ENCODE measurements around the gene ACAD10.
"Not testable (repeated sequence)": the region's sequence is repeated elsewhere in the genome, so short reads cannot be mapped to it uniquely, and the experiment has no call there.

ACAD10 gene

DNA sequence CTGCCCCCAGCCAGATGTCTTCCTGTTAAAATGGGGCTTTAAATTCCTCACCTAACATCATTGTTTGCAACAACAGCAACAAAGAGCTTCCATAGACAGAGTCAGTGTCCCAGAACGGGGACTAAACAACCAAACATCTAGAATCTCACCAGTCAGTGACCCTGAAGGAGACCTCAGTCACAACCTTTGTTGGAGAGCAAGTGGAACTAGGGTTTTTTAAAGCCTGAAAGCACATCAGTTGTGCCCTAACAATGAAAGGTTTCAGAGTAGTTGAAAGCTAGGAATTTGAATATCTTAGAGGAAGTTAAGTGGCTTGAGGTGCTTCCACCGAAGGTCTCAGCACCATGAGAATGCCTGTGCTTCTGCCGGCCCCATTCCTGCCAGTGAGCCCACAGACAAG is 75.9 kb downstream of the ACAD10 start:
- Histone ChIP-seq H3K4me3 (ENCODE audit: low read depth, low read length) (no peak overlapping the region), H2AFZ (ENCODE audit: low read length, unreplicated experiment) (no peak overlapping the region), H3K79me2 (ENCODE audit: control insufficient read depth, insufficient read depth, low read length, unreplicated experiment) (no peaks in the 10 kb centered on the region), H3K27me3 (ENCODE audit: insufficient read depth, low read length) (peaks cover 3% of the 10 kb centered on the region; the same call in 1 of the 2 replicates), H3K4me1 (ENCODE audit: control insufficient read depth, insufficient read depth, low read length, unreplicated experiment) (no peaks in the 10 kb centered on the region), H3K27ac (ENCODE audit: low read depth, low read length) (no peak overlapping the region), H3K36me3 (ENCODE audit: insufficient read depth, low read length) (no peaks in the 10 kb centered on the region)

GRCh38 chr12:111763552-111763951 is 77.7 kb downstream of the ACAD10 start:
- H3K4me1 ChIP-seq (ENCODE audit: control insufficient read depth, insufficient read depth, low read length, unreplicated experiment); H3K27me3 ChIP-seq (ENCODE audit: insufficient read depth, low read length); H3K36me3 ChIP-seq (ENCODE audit: insufficient read depth, low read length); H3K27ac ChIP-seq (ENCODE audit: low read depth, low read length); H3K79me2 ChIP-seq (ENCODE audit: control insufficient read depth, insufficient read depth, low read length, unreplicated experiment); H2AFZ ChIP-seq (ENCODE audit: low read length, unreplicated experiment); H3K4me3 ChIP-seq (ENCODE audit: low read depth, low read length): not testable (repeated sequence)

DNA sequence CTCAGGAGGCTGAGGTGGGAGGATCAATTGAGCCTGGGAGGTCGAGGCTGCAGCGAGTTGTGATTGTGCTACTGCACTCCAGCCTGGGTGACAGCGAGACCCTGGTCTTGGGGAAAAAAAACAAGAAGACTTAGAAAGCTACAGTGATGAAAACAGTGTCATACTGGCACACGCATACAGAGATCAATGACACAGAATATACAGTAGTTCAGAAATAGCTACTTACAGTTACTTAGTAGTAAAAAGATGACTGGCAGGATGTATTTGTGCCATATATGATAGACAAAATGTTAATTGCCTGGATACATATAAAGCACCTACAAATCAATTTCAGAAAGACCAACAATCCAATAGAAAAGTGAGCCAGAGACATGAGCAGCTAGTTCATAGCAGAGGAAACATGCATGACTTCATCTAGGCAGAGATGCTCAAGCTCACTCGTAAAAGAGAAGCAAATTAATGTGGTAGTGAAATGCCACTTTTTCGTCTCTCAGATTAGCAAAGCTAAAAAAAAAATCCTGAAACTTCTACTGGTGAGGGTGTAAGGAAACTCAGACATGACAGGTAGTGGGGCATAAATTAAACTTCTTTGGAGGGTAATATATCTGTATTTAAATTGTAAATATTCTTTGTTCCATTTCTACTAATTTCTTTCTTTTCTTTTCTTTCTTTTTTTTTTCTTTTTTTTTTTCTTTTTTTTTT is 78.4 kb downstream of the ACAD10 start:
- H3K27me3 ChIP-seq (ENCODE audit: insufficient read depth, low read length), result peaks cover 3% of the 10 kb centered on the region; the same call in 1 of the 2 replicates
- no peak overlapping the region for H3K4me3 ChIP-seq (ENCODE audit: low read depth, low read length)
- H3K4me1 ChIP-seq (ENCODE audit: control insufficient read depth, insufficient read depth, low read length, unreplicated experiment), result peaks cover 4% of the 10 kb centered on the region
- no peak overlapping the region for H2AFZ ChIP-seq (ENCODE audit: low read length, unreplicated experiment)
- H3K27ac ChIP-seq (ENCODE audit: low read depth, low read length), result no peak overlapping the region
- no peaks in the 10 kb centered on the region for H3K36me3 ChIP-seq (ENCODE audit: insufficient read depth, low read length)
- H3K79me2 ChIP-seq (ENCODE audit: control insufficient read depth, insufficient read depth, low read length, unreplicated experiment), result no peaks in the 10 kb centered on the region

- H3K27me3 ChIP-seq (ENCODE audit: insufficient read depth, low read length), result peaks cover 3% of the 10 kb centered on the region; the same call in 1 of the 2 replicates
- peak within 1 kb of the TSS; percentile 43 for H2AFZ ChIP-seq (ENCODE audit: low read length, unreplicated experiment)
- H3K4me1 ChIP-seq (ENCODE audit: control insufficient read depth, insufficient read depth, low read length, unreplicated experiment), result peaks cover 4% of the 10 kb centered on the region
- H3K36me3 ChIP-seq (ENCODE audit: insufficient read depth, low read length), result no peaks in the 10 kb centered on the region
- peak within 1 kb of the TSS; percentile 83 for H3K4me3 ChIP-seq (ENCODE audit: low read depth, low read length)
- H3K79me2 ChIP-seq (ENCODE audit: control insufficient read depth, insufficient read depth, low read length, unreplicated experiment), result no peaks in the 10 kb centered on the region
- H3K27ac ChIP-seq (ENCODE audit: low read depth, low read length), result no peak within 1 kb of the TSS
Observed at GRCh38 chr12:111766608-111767361, 80.9 kb downstream of the ACAD10 start, which contains the start of gene ALDH2. ALDH2 (plus strand) TSS chr12:111766933; CDS start chr12:111766983, 50 bp downstream.

GRCh38 chr12:111767362-111768158 is 81.7 kb downstream of the ACAD10 start:
- Histone ChIP-seq H3K27ac (ENCODE audit: low read depth, low read length) (no peak overlapping the region), H3K79me2 (ENCODE audit: control insufficient read depth, insufficient read depth, low read length, unreplicated experiment) (no peaks in the 10 kb centered on the region), H3K27me3 (ENCODE audit: insufficient read depth, low read length) (peaks cover 3% of the 10 kb centered on the region; the same call in 1 of the 2 replicates), H2AFZ (ENCODE audit: low read length, unreplicated experiment) (peak overlapping the region; percentile 43), H3K4me1 (ENCODE audit: control insufficient read depth, insufficient read depth, low read length, unreplicated experiment) (peaks cover 4% of the 10 kb centered on the region), H3K36me3 (ENCODE audit: insufficient read depth, low read length) (no peaks in the 10 kb centered on the region), H3K4me3 (ENCODE audit: low read depth, low read length) (peak overlapping the region; percentile 83)

DNA sequence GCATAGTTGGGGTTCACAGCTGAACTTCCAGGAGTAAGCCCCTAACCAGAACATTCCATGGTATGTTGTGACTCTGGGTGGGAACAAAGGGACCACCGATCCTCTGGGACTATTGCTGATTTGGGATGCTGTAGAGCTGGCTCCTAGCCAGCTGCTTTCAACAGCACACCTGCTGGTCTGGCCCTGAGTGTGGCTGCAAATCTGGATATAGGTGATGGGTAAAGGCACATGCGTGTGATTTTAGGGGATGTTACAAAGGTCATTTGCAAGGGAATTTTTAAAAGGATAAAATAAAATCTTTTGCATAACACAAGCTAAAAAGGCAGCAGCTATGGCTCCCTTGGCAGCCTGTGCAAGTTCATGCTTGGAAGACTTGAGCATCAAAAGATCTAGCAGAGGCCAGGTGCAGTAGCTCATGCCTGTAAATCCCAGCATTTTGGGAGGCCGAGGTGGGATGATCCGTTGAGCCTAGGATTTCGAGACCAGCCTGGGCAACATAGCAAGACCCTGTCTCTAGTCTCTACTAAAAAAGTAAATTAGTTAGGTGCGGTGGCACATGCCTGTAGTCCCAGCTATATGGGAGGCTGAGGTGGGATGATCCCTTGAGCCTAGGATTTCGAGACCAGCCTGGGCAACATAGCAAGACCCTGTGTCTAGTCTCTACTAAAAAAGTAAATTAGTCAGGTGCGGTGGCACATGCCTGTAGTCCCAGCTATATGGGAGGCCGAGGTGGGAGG is 82.5 kb downstream of the ACAD10 start:
- peaks cover 6% of the 10 kb centered on the region for H3K4me1 ChIP-seq (ENCODE audit: control insufficient read depth, insufficient read depth, low read length, unreplicated experiment)
- H3K36me3 ChIP-seq (ENCODE audit: insufficient read depth, low read length), result no peaks in the 10 kb centered on the region
- H3K27ac ChIP-seq (ENCODE audit: low read depth, low read length), result no peak overlapping the region
- H2AFZ ChIP-seq (ENCODE audit: low read length, unreplicated experiment), result no peak overlapping the region
- peak overlapping the region; percentile 83 for H3K4me3 ChIP-seq (ENCODE audit: low read depth, low read length)
- H3K79me2 ChIP-seq (ENCODE audit: control insufficient read depth, insufficient read depth, low read length, unreplicated experiment), result peaks cover 2% of the 10 kb centered on the region
- peaks cover 3% of the 10 kb centered on the region; the same call in 1 of the 2 replicates for H3K27me3 ChIP-seq (ENCODE audit: insufficient read depth, low read length)

DNA sequence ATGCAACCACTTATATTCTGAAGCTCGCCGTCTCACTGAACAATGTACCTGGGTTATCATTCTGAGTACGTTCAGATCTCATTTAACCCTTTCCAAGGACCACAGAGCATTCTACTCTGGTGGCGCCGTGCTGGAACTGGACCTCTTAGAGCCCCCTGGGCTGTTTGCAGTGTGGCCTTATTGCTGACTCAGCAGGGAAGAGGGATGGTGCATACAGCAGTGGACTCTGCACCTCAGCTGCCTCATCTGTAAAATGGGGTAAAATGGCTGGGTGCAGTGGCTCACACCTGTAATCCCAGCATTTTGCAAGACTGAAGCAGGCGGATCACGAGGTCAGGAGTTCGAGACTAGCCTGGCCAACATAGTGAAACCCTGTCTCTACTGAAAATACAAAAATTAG is 83.7 kb downstream of the ACAD10 start:
- Histone ChIP-seq H3K36me3 (ENCODE audit: insufficient read depth, low read length) (no peaks in the 10 kb centered on the region), H3K79me2 (ENCODE audit: control insufficient read depth, insufficient read depth, low read length, unreplicated experiment) (peaks cover 2% of the 10 kb centered on the region)

GRCh38 chr12:111773801-111774551 is 88.1 kb downstream of the ACAD10 start:
- no peaks in the 10 kb centered on the region for H3K27me3 ChIP-seq (ENCODE audit: insufficient read depth, low read length)
- H3K36me3 ChIP-seq (ENCODE audit: insufficient read depth, low read length), result no peaks in the 10 kb centered on the region
- H3K4me1 ChIP-seq (ENCODE audit: control insufficient read depth, insufficient read depth, low read length, unreplicated experiment), result peaks cover 36% of the 10 kb centered on the region
- peaks cover 2% of the 10 kb centered on the region for H3K79me2 ChIP-seq (ENCODE audit: control insufficient read depth, insufficient read depth, low read length, unreplicated experiment)
- H2AFZ ChIP-seq (ENCODE audit: low read length, unreplicated experiment), result peak overlapping the region; percentile 49
- peak overlapping the region; percentile 57 for H3K4me3 ChIP-seq (ENCODE audit: low read depth, low read length)
- peak overlapping the region; percentile 70 for H3K27ac ChIP-seq (ENCODE audit: low read depth, low read length)

More for the DNA sequence above, 83.7 kb downstream of the ACAD10 start:
- Histone ChIP-seq H2AFZ (ENCODE audit: low read length, unreplicated experiment) (no peak overlapping the region), H3K27me3 (ENCODE audit: insufficient read depth, low read length) (no peaks in the 10 kb centered on the region), H3K27ac (ENCODE audit: low read depth, low read length) (no peak overlapping the region), H3K4me3 (ENCODE audit: low read depth, low read length) (no peak overlapping the region), H3K4me1 (ENCODE audit: control insufficient read depth, insufficient read depth, low read length, unreplicated experiment) (peaks cover 18% of the 10 kb centered on the region)

DNA sequence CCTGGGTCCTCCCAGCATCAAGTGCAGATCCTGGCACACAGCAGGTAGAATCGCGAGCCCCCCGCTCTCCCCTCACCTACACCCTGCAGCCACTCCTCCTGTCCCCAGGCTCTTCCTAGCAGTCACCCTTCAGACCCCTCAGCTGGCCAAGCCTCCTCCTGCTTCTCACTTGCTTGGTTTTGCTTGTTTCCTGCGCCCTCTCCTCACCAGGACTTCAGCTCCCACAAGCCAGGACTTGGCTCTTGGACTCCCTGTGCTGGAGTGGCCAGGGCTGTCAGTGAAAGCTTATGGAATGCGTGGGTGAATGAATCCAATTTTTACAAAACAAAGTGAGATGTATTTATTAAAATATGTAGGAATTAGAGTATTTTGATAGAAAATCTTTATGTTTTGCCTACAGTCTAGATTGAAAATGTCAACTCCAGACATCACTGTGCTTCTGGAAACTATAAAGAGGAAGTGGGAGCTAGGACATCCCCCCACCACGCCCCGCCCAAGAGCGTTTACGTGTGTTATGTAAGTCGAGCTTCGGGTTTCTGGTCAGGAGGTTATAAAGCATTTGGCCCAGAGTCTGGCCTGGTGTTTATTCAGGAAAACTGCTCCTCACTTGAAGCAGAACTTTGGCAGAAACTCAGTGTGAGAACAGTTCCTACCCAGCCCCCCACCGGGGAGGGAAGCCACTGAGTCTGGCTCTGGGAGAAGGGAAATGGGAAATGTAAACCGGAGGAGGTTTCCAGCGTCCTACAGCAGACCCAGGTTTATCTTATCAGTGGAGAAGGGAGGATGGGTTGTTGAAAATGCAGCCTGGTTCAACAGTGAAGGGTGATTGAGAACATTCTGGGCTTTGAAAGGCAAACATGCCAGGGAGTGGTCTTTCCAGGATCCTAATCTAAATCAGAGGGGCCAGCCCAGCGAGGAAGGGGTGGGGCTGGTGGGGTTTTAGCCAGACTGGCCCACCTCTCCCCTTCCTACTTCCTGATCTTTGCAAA is 89.6 kb downstream of the ACAD10 start:
- H3K27me3 ChIP-seq (ENCODE audit: insufficient read depth, low read length), result no peaks in the 10 kb centered on the region
- peaks cover 2% of the 10 kb centered on the region for H3K79me2 ChIP-seq (ENCODE audit: control insufficient read depth, insufficient read depth, low read length, unreplicated experiment)
- H3K27ac ChIP-seq (ENCODE audit: low read depth, low read length), result peak overlapping the region; percentile 70
- H3K4me1 ChIP-seq (ENCODE audit: control insufficient read depth, insufficient read depth, low read length, unreplicated experiment), result peaks cover 36% of the 10 kb centered on the region
- H3K36me3 ChIP-seq (ENCODE audit: insufficient read depth, low read length), result no peaks in the 10 kb centered on the region
- H3K4me3 ChIP-seq (ENCODE audit: low read depth, low read length), result peak overlapping the region; percentile 46
- peak overlapping the region; percentile 67 for H2AFZ ChIP-seq (ENCODE audit: low read length, unreplicated experiment)

Data from ACC112 (cell line).